Measurements from ENCODE around the gene DNAL4. TPM values are rescaled to one million over a fixed set of nuclear protein-coding genes. Genes with fewer than 3 reads are reported as not detected.
"Not testable (repeated sequence)": the region's sequence is repeated elsewhere in the genome, so short reads cannot be mapped to it uniquely, and the experiment has no call there.

DNAL4 gene
- polyA plus RNA-seq, 3 donors: 8.9 to 9.3 (median 9.0) TPM

GRCh38 chr22:38815842-38816241 is 21.9 kb upstream of the DNAL4 start:
- intact Hi-C loops (cut with micrococcal nuclease): no loop called here
- Histone ChIP-seq H2AFZ (ENCODE audit: insufficient read depth, low read depth, low read length, poor library complexity, severe bottlenecking) (no peak overlapping the region), H3K4me3 (replicated peaks in 1 of 3; ENCODE audit: low read depth in 2 of 3, low read length in 3 of 3) (no peak overlapping the region), H3K9me3 (replicated peaks in 1 of 2; ENCODE audit: control insufficient read depth in 1 of 2, insufficient read depth in 1 of 2, low read length in 2 of 2) (no peaks in the 10 kb centered on the region), H3K9ac (ENCODE audit: insufficient read depth, low read length, poor library complexity, severe bottlenecking) (no peak overlapping the region), H3K27ac (ENCODE audit: low read depth in 1 of 2, low read length in 2 of 2) (no peak overlapping the region), H4K20me1 (ENCODE audit: insufficient read depth, low read length) (no peaks in the 10 kb centered on the region), H3K4me2 (replicated peaks; ENCODE audit: extremely low read depth, low read length, poor library complexity, severe bottlenecking) (no peak overlapping the region), H3K36me3 (replicated peaks in 1 of 2; ENCODE audit: control insufficient read depth in 1 of 2, insufficient read depth in 2 of 2, low read length in 2 of 2) (no peaks in the 10 kb centered on the region), H3K27me3 (ENCODE audit: control insufficient read depth in 2 of 2, insufficient read depth in 2 of 2, low read length in 2 of 2) (no peaks in the 10 kb centered on the region), H3K79me2 (ENCODE audit: insufficient read depth, low read length) (no peaks in the 10 kb centered on the region), H3K4me1 (ENCODE audit: control insufficient read depth in 1 of 2, insufficient read depth in 2 of 2, low read length in 2 of 2) (no peaks in the 10 kb centered on the region)
- H3K36me3 Mint-ChIP-seq: no peaks in the 10 kb centered on the region
- no CpG with 5 or more reads among the region's 1 CpG for WGBS (ENCODE audit: insufficient coverage)
- no peak overlapping the region for H3K4me3 Mint-ChIP-seq
- peaks cover 0 to 5% (median 0%) of the 10 kb centered on the region in 7 donors for H3K9me3 Mint-ChIP-seq
- H3K27me3 Mint-ChIP-seq (ENCODE audit: low read depth in 3 of 3): peaks cover 10 to 27% (median 16%) of the 10 kb centered on the region in 3 donors
- no peaks in the 10 kb centered on the region for H3K4me1 Mint-ChIP-seq
- DNase-seq: no peak
- H3K27ac Mint-ChIP-seq: no peak overlapping the region
- no peak for TF ChIP-seq CTCF (IDR thresholded peaks at IDR 0.05)

GRCh38 chr22:38811241-38811640 is 17.3 kb upstream of the DNAL4 start:
- H3K79me2 ChIP-seq (ENCODE audit: insufficient read depth, low read length): no peaks in the 10 kb centered on the region
- no peak overlapping the region for H2AFZ ChIP-seq (ENCODE audit: insufficient read depth, low read depth, low read length, poor library complexity, severe bottlenecking)
- WGBS (ENCODE audit: insufficient coverage): 100% methylated on average over 1 of the region's 2 CpGs
- no peaks in the 10 kb centered on the region for H4K20me1 ChIP-seq (ENCODE audit: insufficient read depth, low read length)
- H3K27ac Mint-ChIP-seq: no peak overlapping the region
- no peaks in the 10 kb centered on the region for H3K4me1 Mint-ChIP-seq
- H3K4me3 Mint-ChIP-seq: no peak overlapping the region
- intact Hi-C loops (cut with micrococcal nuclease): no loop called here
- no peak overlapping the region for H3K4me2 ChIP-seq (replicated peaks; ENCODE audit: extremely low read depth, low read length, poor library complexity, severe bottlenecking)
- DNase-seq: no peak
- H3K4me1 ChIP-seq (ENCODE audit: control insufficient read depth in 1 of 2, insufficient read depth in 2 of 2, low read length in 2 of 2): no peaks in the 10 kb centered on the region
- no peak for TF ChIP-seq CTCF (IDR thresholded peaks at IDR 0.05)
- no peak overlapping the region for H3K9ac ChIP-seq (ENCODE audit: insufficient read depth, low read length, poor library complexity, severe bottlenecking)
- no peaks in the 10 kb centered on the region for H3K36me3 ChIP-seq (replicated peaks in 1 of 2; ENCODE audit: control insufficient read depth in 1 of 2, insufficient read depth in 2 of 2, low read length in 2 of 2)
- no peak overlapping the region for H3K27ac ChIP-seq (ENCODE audit: low read depth in 1 of 2, low read length in 2 of 2)
- H3K27me3 ChIP-seq (ENCODE audit: control insufficient read depth in 2 of 2, insufficient read depth in 2 of 2, low read length in 2 of 2): no peaks in the 10 kb centered on the region
- no peaks in the 10 kb centered on the region for H3K9me3 ChIP-seq (replicated peaks in 1 of 2; ENCODE audit: control insufficient read depth in 1 of 2, insufficient read depth in 1 of 2, low read length in 2 of 2)
- H3K36me3 Mint-ChIP-seq: no peaks in the 10 kb centered on the region
- H3K4me3 ChIP-seq (replicated peaks in 1 of 3; ENCODE audit: low read depth in 2 of 3, low read length in 3 of 3): no peak overlapping the region
- H3K9me3 Mint-ChIP-seq: peaks cover 3 to 14% (median 11%) of the 10 kb centered on the region in 7 donors
- H3K27me3 Mint-ChIP-seq (ENCODE audit: low read depth in 3 of 3): peaks cover 10 to 22% (median 17%) of the 10 kb centered on the region in 3 donors

- H3K9me3 Mint-ChIP-seq; H3K36me3 ChIP-seq (replicated peaks in 1 of 2; ENCODE audit: control insufficient read depth in 1 of 2, insufficient read depth in 2 of 2, low read length in 2 of 2); H3K27ac Mint-ChIP-seq; DNase-seq; H3K36me3 Mint-ChIP-seq; H3K27me3 ChIP-seq (ENCODE audit: control insufficient read depth in 2 of 2, insufficient read depth in 2 of 2, low read length in 2 of 2); H4K20me1 ChIP-seq (ENCODE audit: insufficient read depth, low read length); H3K4me1 Mint-ChIP-seq; H3K4me2 ChIP-seq (replicated peaks; ENCODE audit: extremely low read depth, low read length, poor library complexity, severe bottlenecking); H3K4me1 ChIP-seq (ENCODE audit: control insufficient read depth in 1 of 2, insufficient read depth in 2 of 2, low read length in 2 of 2); H2AFZ ChIP-seq (ENCODE audit: insufficient read depth, low read depth, low read length, poor library complexity, severe bottlenecking); H3K9ac ChIP-seq (ENCODE audit: insufficient read depth, low read length, poor library complexity, severe bottlenecking); H3K79me2 ChIP-seq (ENCODE audit: insufficient read depth, low read length); H3K4me3 ChIP-seq (replicated peaks in 1 of 3; ENCODE audit: low read depth in 2 of 3, low read length in 3 of 3); H3K9me3 ChIP-seq (replicated peaks in 1 of 2; ENCODE audit: control insufficient read depth in 1 of 2, insufficient read depth in 1 of 2, low read length in 2 of 2); H3K4me3 Mint-ChIP-seq; intact Hi-C loops (cut with micrococcal nuclease); H3K27ac ChIP-seq (ENCODE audit: low read depth in 1 of 2, low read length in 2 of 2): not testable (repeated sequence)
- WGBS (ENCODE audit: insufficient coverage): 66% methylated on average over 3 of the region's 8 CpGs
- H3K27me3 Mint-ChIP-seq (ENCODE audit: low read depth in 3 of 3): peaks cover 13 to 36% (median 22%) of the 10 kb centered on the region in 3 donors
Measured at GRCh38 chr22:38805041-38805593, 11.2 kb upstream of the DNAL4 start.
